ENCODE data around the gene FRRS1L. TPM values are rescaled to one million over a fixed set of nuclear protein-coding genes. Genes with fewer than 3 reads are reported as not detected.
A peak's percentile ranks its signal among the peaks of the same experiment; 100 is the strongest.

Gene FRRS1L
- total and polyA plus RNA-seq, 2 of the 13 experiments (the other 11 are each of a cell fraction or from before 2014, with no cell fraction given), result 0.02 to 0.03 TPM

DNA sequence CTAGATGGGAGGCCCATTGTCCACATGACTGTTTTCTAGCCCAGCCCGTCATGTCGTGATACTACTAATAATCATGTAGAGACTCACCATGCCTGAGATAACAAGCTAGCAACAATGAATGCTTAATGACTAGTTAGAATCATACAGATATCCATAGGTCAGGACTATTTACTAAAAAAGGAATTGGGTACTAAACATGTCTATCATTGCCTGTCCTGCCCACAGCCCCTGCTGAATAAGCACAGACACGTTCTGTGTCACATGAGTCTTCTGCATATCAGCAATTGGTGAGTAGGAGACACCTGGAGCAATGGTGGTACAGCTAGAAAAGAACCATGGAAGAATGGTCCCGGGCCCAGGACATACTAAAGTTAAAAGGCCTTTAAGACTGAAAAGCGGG lies 18.0 kb downstream of the FRRS1L start (continued):
- TF ChIP-seq, protein P1, sequence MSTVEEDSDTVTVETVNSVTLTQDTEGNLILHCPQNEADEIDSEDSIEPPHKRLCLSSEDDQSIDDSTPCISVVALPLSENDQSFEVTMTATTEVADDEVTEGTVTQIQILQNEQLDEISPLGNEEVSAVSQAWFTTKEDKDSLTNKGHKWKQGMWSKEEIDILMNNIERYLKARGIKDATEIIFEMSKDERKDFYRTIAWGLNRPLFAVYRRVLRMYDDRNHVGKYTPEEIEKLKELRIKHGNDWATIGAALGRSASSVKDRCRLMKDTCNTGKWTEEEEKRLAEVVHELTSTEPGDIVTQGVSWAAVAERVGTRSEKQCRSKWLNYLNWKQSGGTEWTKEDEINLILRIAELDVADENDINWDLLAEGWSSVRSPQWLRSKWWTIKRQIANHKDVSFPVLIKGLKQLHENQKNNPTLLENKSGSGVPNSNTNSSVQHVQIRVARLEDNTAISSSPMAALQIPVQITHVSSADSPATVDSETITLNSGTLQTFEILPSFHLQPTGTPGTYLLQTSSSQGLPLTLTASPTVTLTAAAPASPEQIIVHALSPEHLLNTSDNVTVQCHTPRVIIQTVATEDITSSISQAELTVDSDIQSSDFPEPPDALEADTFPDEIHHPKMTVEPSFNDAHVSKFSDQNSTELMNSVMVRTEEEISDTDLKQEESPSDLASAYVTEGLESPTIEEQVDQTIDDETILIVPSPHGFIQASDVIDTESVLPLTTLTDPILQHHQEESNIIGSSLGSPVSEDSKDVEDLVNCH (CRISPR knock-in tag; IDR thresholded peaks at IDR 0.05), result no peak
- TF ChIP-seq, protein P2, sequence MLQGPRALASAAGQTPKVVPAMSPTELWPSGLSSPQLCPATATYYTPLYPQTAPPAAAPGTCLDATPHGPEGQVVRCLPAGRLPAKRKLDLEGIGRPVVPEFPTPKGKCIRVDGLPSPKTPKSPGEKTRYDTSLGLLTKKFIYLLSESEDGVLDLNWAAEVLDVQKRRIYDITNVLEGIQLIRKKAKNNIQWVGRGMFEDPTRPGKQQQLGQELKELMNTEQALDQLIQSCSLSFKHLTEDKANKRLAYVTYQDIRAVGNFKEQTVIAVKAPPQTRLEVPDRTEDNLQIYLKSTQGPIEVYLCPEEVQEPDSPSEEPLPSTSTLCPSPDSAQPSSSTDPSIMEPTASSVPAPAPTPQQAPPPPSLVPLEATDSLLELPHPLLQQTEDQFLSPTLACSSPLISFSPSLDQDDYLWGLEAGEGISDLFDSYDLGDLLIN (CRISPR knock-in tag; IDR thresholded peaks at IDR 0.05; ENCODE audit: borderline replicate concordance), result no peak
- no peak for TF ChIP-seq FOXM1 (CRISPR knock-in tag; IDR thresholded peaks at IDR 0.05)
- no peak for TF ChIP-seq NKX3-1 (CRISPR knock-in tag; IDR thresholded peaks at IDR 0.05)
- no peak for TF ChIP-seq ZC3H4 (CRISPR knock-in tag; IDR thresholded peaks at IDR 0.05; ENCODE audit: borderline replicate concordance)
- TF ChIP-seq ZNF572 (CRISPR knock-in tag; IDR thresholded peaks at IDR 0.05), result no peak
- TF ChIP-seq ZNF264 (CRISPR knock-in tag; IDR thresholded peaks at IDR 0.05), result no peak

GRCh38 chr9:109145051-109145450 lies 22.0 kb downstream of the FRRS1L start:
- intact Hi-C loops (cut with micrococcal nuclease; ENCODE audit: unreplicated experiment), result no loop called here
- ATAC-seq, result peak; percentile 85
- no peaks in the 10 kb centered on the region for H3K9me3 ChIP-seq (ENCODE audit: low read length)
- no peak for TF ChIP-seq KLF15 (CRISPR knock-in tag; IDR thresholded peaks at IDR 0.05; ENCODE audit: borderline replicate concordance)
- no peak for TF ChIP-seq ZSCAN29 (CRISPR knock-in tag; conservative IDR thresholded peaks at IDR 0.05)
- peak; percentile 7 for TF ChIP-seq TEAD3 (CRISPR knock-in tag; optimal IDR thresholded peaks at IDR 0.05; ENCODE audit: borderline replicate concordance)
- TF ChIP-seq, protein P3, sequence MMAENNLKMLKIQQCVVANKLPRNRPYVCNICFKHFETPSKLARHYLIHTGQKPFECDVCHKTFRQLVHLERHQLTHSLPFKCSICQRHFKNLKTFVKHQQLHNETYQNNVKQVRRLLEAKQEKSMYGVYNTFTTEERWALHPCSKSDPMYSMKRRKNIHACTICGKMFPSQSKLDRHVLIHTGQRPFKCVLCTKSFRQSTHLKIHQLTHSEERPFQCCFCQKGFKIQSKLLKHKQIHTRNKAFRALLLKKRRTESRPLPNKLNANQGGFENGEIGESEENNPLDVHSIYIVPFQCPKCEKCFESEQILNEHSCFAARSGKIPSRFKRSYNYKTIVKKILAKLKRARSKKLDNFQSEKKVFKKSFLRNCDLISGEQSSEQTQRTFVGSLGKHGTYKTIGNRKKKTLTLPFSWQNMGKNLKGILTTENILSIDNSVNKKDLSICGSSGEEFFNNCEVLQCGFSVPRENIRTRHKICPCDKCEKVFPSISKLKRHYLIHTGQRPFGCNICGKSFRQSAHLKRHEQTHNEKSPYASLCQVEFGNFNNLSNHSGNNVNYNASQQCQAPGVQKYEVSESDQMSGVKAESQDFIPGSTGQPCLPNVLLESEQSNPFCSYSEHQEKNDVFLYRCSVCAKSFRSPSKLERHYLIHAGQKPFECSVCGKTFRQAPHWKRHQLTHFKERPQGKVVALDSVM (CRISPR knock-in tag; IDR thresholded peaks at IDR 0.05), result peak; percentile 28; the same call in 1 of the 2 replicates
- TF ChIP-seq ZMYM3 (CRISPR knock-in tag; IDR thresholded peaks at IDR 0.05), result peak; percentile 20; the same call in 1 of the 2 replicates
- no peak for TF ChIP-seq KDM5A (IDR thresholded peaks at IDR 0.05; ENCODE audit: borderline replicate concordance, low read length)
- TF ChIP-seq KDM4B (CRISPR knock-in tag; IDR thresholded peaks at IDR 0.05), result no peak

More at GRCh38 chr9:109145051-109145450, 22.0 kb downstream of the FRRS1L start:
- H3K9ac ChIP-seq (ENCODE audit: insufficient read depth, low read depth, low read length), result 0 out of 2 replicates have a peak overlapping the region, but pooled peaks have one; percentile 5
- no peaks in the 10 kb centered on the region for H3K79me2 ChIP-seq (ENCODE audit: insufficient read depth, low read length)
- H4K20me1 ChIP-seq (ENCODE audit: insufficient read depth, low read length), result no peaks in the 10 kb centered on the region
- H2AFZ ChIP-seq (ENCODE audit: low read length), result no peak overlapping the region
- 10% methylated on average over 6 of the region's 6 CpGs for WGBS (ENCODE audit: low lambda C conversion rate)
- POLR2A ChIA-PET, result no interaction called here
- H3K36me3 ChIP-seq (replicated peaks in 1 of 2; ENCODE audit: control insufficient read depth in 1 of 2, insufficient read depth in 2 of 2, low read length in 2 of 2), result no peaks in the 10 kb centered on the region
- 0 out of 6 replicates have a peak overlapping the region, but pooled peaks of 1 of the 3 experiments have one; percentile 16 for H3K4me3 ChIP-seq (replicated peaks in 1 of 3; ENCODE audit: insufficient read depth in 1 of 3, low read depth in 2 of 3, low read length in 3 of 3)
- peak overlapping the region; percentile 49 for H3K4me2 ChIP-seq (ENCODE audit: low read depth, low read length)
- no peak for DNase-seq (ENCODE audit: low spot score)
- in situ Hi-C loops (cut with HindIII; ENCODE audit: extremely low pct_ligation_motif_present, low pct_unique_long_range_greater_than_20kb), result loop anchor here (10.0 kb wide), 1 partner anchor 60 kb away; no protein-coding TSS in a partner anchor
- no TSS peak for BruUV-seq (replicated peaks)
- no peak for FAIRE-seq
- peaks cover 32% of the 10 kb centered on the region for H3K4me1 ChIP-seq (ENCODE audit: insufficient read depth, low read length)
- H3K27ac ChIP-seq (ENCODE audit: extremely low read length, insufficient read depth, low read length), result no peak overlapping the region
- peaks cover 0 to 4% of the 10 kb centered on the region in 2 experiments; a peak in 1 of 5 replicates for H3K27me3 ChIP-seq (ENCODE audit: control insufficient read depth in 1 of 2, insufficient read depth in 2 of 2, low read length in 2 of 2)
- CTCF ChIA-PET (ENCODE audit: low intra/inter-chr PET ratio, low total read pairs), result no interaction called here

Data from HepG2 (cell line).